ENCODE data around the gene HPCAL1. TPM values are rescaled to one million over a fixed set of nuclear protein-coding genes. Genes with fewer than 3 reads are reported as not detected.

The HPCAL1 gene
- total RNA-seq, 2 experiments from 2014 or later = 85.0 to 85.7 TPM

DNA sequence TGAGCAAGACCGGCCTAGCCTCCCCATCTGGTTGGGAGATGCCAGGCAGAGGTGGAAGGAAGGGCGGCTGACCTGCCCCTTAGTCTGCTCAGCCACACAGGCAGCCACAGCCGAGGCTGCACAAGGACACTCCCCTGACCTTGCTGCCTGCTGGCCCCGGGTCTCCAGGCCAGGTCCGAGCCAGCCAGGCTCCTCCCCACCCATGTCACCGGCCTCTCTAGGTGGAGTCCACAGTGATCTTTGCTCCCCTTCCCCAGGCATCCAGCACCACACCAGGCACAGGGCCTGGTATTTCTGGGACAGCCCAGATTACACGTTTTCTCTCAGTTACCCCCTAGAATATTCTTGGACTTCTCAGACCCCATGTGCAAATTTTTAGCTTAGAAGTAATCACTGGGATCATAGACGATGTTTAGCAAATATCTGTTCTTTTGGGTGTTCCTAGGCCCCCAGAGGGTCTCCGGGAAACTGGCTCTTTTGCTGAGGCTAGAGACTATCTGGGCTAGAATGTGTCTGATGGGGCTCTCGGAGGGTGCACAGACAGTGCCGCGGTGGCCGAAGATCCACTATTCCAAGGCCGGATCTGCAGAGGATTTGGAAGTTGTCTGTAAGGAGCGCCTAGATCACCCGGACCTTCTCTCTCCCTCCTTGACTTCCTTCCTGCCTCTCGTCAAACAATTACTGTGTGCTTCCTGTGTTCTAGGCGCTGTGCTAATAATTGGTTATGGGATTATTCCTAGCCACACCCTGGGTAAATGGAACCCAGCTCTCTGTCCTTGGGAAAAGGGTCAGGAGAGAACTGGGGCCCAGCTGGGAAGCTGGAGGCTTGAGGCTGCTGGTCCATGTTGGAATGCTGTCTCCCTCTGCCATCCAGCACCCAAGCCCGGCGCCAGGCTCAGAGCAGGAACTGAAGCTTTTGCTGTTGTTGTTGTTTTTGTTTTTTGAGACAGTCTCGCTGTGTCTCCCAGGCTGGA lies 98.6 kb downstream of the HPCAL1 start:
- ChIA-PET POLR2A (no interaction called here), CTCF (no interaction called here)

DNA sequence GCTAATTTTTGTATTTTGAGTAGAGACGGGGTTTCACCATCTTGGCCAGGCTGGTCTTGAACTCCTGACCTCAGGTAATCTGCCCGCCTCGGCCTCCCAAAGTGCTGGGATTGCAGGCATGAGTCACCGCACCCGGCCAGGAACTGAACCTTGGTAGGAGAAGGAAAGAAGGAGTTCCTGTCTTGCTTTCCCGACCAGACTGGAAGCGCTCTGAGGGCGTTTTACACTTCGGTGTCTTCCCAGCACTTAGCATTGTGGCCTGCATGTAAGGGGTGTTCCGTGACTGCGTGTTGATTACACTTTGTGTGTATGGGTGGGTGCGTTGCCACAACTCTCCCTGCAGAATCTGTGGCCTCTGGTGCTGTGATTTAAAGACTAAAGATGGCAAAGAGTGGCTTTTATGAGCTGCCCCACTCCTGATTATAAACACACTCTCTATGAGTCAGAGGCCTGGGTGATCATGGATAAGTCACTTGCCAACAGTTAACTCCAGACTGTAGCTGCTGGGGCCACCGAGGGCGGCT lies 99.4 kb downstream of the HPCAL1 start:
- CTCF ChIA-PET = no interaction called here
- POLR2A ChIA-PET = interaction anchor here (0.5 kb wide), 1 partner anchor 8 kb away, joined by 4 read pairs; no protein-coding TSS in a partner anchor

DNA sequence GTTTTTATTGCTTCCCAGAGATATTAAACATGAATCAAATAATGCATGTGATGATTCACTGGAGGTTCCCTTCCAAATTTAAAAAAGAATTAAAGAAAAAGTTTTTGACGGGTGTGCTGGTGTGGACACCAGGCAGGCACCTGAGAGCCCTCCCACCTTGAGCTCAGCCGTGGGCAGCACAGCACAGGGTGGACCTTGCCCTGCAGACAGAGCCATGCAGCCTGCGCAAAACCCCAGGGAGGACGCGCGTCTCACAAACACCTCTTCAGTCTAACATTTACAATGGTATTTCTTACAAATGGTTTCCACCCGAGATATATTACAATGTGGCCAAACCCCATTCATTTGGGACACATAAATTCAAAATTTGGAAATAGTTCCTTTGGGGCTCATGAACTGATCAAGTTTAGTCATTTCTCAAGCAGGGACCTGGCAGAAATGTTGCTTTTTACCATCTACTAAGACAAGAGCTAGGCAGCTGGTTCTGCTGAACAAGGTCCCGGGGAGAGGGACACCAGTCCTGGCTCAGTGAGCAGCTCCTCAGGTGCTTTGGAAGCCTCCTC lies 100.0 kb downstream of the HPCAL1 start:
- POLR2A ChIA-PET = no interaction called here
- CTCF ChIA-PET = no interaction called here

DNA sequence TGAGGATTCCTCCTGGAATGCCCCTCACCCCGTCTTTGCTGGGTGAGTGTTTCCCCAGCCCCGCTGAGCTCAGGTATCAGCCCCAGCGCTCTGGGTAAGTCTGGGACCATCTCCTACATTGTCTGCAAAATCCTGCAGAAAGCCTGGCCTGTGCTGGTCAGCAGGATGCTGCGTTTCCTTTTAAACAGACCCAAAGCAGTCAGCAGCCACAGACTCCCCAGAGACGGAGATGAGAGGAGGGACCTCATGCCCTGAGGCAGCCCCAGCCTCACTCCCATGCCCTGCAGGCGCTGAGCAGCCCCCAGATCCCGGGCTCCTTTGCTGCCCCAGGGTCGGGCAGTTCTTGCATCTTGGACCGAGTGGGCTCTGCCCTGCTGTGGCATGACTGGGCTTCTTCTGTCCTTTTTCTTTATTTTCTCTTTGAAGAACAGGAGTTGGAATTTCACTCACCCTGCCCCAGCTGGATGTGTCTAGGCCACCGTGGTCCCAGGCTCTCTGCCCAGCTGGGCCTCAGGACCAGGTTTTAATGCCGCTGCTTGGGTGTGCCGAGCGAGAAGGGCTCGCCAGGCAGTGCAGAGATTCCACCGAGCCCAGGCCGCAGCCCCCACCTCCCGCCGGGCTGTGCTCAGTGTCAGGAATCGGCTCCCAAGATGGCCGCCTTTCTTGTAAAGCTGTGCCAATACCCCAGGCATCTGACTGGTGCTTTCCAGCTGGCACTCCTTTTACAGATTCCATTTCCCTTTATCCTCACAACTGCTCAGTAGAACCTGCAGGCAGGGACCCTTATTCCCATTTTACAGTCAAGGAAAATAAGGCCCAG lies 101.8 kb downstream of the HPCAL1 start:
- ChIA-PET CTCF (no interaction called here), POLR2A (no interaction called here)

DNA sequence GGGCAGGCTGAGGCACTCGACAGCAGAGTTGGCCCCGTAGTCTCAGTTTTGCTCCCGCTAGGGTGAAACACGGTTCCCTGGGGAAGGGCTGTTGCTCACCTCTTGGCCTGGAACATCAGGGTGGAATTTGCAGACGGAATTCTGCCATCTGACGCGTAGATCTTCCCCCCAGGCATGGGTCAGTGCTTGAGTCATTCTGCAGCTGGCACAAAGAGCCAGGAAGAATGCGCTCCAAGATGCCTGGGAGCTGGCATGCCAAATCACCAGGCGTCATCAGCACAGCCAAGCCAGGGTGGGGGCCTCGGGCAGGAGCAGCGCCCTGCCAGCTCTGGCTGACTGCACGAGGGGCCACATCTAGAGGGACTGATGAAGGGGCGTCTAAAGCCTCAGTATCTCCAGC lies 102.7 kb downstream of the HPCAL1 start:
- CTCF ChIA-PET = interaction anchor here (1.0 to 1.2 kb wide), 2 partner anchors 74 to 333 kb away, joined by 3 read pairs; no protein-coding TSS in a partner anchor
- POLR2A ChIA-PET = no interaction called here

DNA sequence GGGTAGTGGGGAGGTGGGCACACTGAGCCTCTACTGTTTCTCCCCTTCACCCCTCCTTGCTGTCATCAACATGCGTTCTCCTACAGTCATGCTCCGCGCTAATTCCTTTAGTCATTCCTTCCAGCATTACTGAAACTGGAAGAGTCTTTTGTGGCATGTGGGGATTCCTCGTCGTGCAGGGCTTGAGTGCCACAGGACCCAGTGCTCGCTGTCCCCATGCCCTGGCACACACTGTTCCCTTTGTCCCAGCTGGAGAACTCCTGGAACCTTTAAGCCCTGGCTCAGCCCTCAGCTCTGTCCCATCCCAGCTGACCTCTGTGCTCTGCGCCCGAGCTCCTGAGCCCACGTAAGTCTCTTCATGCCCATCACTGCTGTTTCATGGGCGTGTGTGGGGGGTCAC lies 103.3 kb downstream of the HPCAL1 start:
- POLR2A ChIA-PET = no interaction called here
- CTCF ChIA-PET = interaction anchor here (1.0 to 4.3 kb wide), 4 partner anchors 75 to 333 kb away, joined by 3 to 51 read pairs (median 6); partner anchors contain the start of gene HPCAL1

DNA sequence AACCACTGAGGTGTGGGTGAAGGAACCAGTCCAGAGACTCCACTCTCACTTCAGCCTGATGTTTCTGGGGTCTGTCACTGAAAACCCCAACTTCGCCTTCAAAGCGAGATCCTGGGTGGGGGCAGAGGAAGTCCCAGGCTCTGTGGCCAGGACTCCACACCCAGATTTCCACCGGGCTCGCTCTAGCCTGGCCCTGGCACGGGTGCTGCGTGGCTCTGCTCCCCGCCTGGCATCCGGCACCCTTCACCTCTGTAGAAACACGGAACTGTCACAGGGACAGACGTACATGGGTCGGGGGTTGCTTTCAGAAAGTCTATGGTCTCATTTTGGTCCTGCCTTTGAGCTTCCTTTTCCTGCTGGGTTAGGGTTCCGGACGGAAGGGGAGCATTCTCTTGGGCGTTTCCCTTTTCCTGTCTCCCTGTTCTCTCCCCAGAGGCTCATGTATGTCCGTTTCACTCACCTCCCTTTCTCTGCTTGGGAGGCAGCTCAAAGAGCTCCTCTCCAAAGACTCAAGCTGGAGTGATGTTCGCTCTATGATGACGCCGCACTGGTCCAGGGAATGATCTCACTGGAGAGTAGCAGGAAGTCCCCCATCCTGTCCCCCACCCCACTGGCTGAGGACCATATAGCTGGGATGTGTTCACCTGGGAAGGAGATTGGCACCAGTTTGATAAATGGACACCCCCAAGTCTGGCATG lies 103.9 kb downstream of the HPCAL1 start:
- ChIA-PET CTCF (interaction anchor here (1.0 to 4.3 kb wide), 3 partner anchors 103 to 334 kb away, joined by 3 to 51 read pairs (median 8); partner anchors contain the start of gene HPCAL1), POLR2A (no interaction called here)

DNA sequence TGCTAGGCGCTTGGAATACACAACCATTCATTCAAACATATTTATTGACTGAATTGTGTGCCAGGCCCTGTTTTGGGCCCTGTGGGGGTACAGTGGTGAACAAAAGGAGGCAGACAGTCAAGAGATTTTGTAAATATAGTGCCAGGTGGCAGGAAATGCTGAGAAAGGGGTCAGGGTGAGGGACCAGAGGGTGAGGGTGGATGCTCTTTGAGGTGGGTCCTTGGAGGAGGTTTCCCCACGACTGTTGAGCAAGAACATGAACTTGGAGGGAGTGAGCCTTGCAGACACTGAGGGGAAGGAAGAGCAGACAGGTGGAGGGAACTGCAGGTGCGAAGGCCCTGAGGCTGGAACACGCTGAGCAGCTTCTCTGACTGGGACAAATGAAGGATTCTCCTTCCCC lies 104.7 kb downstream of the HPCAL1 start:
- POLR2A ChIA-PET = interaction anchor here (0.7 to 2.1 kb wide), 4 partner anchors 76 to 564 kb away, joined by 3 to 6 read pairs (median 5); partner anchors contain the start of gene TAF1B
- CTCF ChIA-PET = interaction anchor here (1.0 to 4.3 kb wide), 9 partner anchors 15 to 282 kb away, joined by 3 to 51 read pairs (median 12); partner anchors contain the start of gene HPCAL1

DNA sequence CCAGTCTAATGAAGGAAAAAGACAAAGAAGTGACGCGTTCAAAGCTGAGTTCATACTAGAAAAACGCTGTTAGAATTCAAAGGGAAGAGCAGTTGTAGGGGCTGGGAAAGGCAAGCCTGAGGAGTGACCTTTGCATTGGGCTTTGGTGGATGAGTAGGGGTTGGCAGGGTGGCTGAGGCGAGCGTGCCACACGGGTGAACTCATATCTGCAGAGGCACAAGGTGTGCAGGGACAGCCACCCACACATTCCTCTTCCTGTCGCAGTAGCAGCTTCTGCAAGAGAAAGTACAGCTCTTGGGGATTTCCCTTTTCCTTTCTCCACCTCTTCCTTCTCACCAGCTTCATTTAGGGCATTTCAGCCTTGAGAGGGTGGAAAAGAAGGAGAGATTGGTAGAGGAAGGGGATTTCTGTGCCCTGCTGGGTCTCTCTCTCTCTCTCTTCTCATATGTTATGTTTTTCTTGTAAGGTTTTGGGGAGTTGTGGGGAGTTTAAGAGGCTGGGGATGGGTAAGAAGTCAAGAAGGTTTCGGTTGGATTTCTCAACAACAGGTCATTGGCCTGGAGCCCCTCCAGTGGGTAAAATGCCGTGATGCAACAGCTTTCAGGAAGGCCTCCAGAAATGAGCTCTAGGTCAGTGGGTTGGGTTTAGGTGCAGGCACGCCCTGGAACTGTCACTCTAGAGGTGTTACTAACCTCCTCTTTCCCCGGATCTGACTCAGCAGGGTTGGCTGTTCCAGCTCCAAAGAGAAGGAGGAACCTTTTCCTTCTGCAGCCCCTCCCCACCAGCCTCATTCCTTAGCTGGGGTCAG lies 105.3 kb downstream of the HPCAL1 start:
- ChIA-PET POLR2A (interaction anchor here (0.6 to 2.1 kb wide), 9 partner anchors 25 to 565 kb away, joined by 3 to 6 read pairs (median 3); partner anchors contain the start of genes ODC1 and TAF1B), CTCF (interaction anchor here (0.6 to 4.3 kb wide), 26 partner anchors 9 to 336 kb away, joined by 3 to 51 read pairs (median 8); partner anchors contain the start of gene HPCAL1)

DNA sequence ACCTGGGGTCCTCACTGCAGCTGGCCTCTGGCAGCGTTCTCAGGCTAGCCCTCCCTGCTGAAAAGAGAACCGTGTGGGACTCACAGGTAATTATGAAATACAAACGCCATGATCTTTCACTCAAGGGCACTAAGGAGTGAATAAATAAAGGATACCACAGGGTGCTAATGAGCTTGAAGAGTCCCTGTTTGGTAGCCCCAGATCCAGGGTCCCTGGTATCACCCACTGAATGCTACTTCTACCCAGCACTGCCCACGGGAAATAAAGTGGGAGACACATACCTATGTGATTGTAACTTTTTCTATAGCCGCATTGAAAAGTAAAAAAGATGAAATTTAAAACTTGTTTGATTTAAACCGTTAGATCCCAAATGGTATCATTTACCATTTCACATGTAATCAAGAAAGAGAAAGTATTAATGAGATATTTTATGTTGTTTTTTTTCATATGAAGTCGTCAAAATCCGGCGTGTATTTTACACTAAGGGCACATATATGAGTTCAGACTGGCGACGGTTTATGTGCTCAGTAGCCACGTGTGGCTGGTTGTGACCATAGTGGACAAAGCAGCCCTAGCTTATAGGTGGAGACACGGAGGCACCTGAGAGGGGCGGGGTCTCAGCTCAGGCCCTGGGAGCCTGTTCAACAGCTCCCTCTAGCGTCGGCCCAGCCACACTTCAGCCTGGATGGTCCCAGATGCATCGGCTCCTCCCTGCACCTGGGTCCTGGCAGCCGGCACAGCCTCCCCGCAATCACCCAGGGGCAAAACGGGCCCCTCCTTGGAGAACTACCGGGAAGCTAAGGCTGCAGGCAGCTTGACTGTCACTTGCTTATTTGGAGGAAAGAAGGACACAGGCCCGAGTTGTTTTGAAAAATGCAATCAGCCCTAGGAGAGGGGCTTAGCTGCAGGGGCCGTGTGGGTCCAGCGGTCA lies 106.2 kb downstream of the HPCAL1 start:
- POLR2A ChIA-PET = interaction anchor here (0.7 to 2.1 kb wide), 6 partner anchors 24 to 108 kb away, joined by 3 to 6 read pairs (median 4); partner anchors contain the start of gene ODC1
- CTCF ChIA-PET = interaction anchor here (0.6 to 4.3 kb wide), 43 partner anchors 8 to 362 kb away, joined by 3 to 51 read pairs (median 4); partner anchors contain the start of genes HPCAL1 and ODC1

DNA sequence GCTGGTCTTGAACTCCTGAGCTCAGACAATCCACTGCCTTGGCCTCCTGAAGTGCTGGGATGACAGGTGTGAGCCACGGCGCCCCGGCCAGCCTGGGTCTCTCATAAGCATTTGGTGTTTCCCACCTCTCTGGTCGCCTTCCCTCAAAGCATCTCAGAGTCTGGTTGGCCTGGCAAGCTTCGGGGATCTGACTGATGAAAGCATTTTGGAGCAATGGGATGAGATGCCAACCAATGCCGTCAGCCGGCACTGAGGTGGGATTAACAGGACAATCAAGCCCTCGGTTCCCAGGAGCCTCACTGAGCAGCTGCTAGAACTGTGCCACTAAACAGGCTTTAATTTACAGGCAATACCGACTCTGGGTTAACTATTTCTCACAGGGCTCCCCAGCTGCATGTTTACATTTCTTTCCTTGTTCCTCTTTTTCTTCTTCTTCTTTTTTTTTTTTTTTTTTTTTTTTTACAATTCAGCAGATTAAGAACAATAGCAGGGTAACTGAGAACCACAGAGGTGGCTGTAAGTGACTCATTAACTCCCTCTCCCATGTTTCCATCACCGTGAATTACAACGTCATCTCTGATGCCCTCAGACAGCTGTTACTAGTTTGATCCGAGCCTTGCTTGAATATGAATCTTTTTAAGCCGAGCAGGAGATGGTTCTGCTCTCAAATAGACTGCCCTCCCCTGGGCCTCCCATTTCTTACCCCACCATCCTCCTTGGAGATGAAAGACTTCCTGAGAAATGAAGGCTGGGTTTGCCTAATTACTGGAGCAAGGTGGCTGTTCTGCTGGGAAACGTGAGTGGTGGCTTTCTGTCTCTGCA lies 107.5 kb downstream of the HPCAL1 start:
- POLR2A ChIA-PET = no interaction called here

DNA sequence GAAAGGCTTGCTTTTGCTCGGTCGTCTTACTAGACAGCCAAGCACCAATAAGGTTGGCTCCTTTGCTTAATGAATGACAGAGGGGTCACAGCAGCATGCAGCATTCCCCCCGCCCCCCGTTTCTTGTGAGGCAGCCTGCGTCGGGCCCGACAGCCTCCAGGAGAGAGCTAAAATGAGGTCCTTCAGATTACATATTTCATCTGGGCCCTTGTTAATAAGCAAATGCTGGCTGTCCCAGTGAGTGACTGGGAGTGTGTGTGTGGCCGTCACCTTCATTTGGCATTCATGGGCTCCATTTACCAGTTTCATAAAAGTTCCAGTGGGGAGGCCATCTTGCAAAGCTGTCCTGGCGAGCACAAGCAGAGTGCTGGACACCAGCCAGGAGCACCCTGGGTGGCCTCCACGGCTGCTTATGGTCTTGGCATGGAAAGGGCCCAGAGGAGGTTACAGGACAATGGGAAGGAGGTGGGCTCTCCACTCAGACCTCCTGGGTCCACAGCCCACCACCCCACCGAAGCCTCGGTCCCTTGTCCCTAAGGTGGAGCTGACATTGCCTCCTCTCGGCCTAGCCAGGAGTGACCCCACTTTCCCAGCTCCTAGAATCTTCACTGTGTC lies 108.2 kb downstream of the HPCAL1 start:
- ChIA-PET POLR2A (interaction anchor here (0.5 kb wide), 1 partner anchor 177 kb away, joined by 6 read pairs; no protein-coding TSS in a partner anchor), CTCF (interaction anchor here (0.9 to 3.5 kb wide), 7 partner anchors 11 to 140 kb away, joined by 3 to 33 read pairs (median 6); no protein-coding TSS in a partner anchor)

More for the DNA sequence above, 107.5 kb downstream of the HPCAL1 start:
- CTCF ChIA-PET = interaction anchor here (0.6 to 4.3 kb wide), 25 partner anchors 9 to 704 kb away, joined by 3 to 51 read pairs (median 6); partner anchors contain the start of gene HPCAL1

DNA sequence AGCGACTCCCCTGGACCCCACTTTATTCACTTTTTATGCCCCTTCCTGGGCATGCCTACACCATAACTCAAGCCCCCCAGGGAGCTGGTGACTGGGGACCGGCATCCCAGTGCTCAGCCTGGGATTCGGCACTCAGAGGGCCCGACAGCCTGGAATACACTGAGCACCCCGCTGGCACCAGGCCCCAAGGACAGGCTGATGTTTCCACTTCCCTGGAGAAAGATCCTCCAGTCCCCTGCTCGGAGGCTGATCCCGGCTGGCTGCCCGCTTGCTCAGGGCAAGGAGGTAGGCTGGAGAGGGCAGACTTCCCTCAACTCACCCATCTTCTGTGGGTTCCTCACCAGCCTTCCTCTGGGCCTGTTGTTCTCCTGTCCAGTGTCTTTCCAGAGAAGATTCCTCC lies 108.9 kb downstream of the HPCAL1 start:
- ChIA-PET POLR2A (no interaction called here), CTCF (interaction anchor here (0.9 to 2.0 kb wide), 4 partner anchors 11 to 134 kb away, joined by 3 to 6 read pairs (median 4); no protein-coding TSS in a partner anchor)

DNA sequence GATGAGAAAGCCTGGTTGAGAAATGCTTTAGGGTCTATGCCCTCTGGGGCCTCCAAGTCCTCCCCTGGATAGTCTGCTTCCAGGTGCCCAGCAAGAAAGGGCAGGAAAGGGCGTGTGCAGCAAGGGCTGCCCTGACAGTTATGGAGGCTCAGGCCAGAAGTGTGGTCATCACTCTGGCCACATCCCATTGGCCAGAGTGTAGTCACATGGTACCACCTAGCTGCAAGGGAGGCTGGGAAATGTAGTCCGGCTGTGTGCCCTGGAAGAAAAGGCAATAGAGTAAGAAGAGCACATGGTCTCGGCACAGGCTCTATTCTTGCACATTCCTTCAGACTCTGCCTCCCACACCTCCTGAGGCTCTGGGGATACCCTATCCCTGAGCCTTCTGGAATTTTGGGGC lies 109.7 kb downstream of the HPCAL1 start:
- POLR2A ChIA-PET = no interaction called here
- CTCF ChIA-PET = interaction anchor here (0.9 to 2.0 kb wide), 2 partner anchors 23 to 114 kb away, joined by 3 to 6 read pairs; no protein-coding TSS in a partner anchor

DNA sequence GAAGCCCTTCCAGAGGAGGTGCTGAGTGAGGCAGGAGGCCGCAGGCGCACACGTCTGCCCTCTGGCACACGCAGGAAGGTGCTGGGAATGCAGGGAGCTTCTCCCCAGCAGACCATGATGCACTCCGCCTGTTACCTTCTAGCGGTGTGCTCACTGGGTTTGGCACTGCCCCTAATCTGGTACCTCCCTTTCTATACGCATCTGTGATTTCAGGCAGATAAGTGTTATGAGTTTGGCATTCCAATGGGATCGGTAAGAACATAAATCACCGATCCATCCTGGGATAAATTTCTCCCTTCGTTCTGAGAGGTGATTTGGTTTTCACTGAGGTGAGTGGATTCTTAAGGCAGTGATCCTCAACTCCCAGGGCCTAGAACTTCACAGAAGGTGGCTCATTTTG lies 110.8 kb downstream of the HPCAL1 start:
- POLR2A ChIA-PET = interaction anchor here (0.6 kb wide), 1 partner anchor 34 kb away, joined by 4 read pairs; no protein-coding TSS in a partner anchor
- CTCF ChIA-PET = no interaction called here

All from activated CD8-positive, alpha-beta memory T cell treated with anti-CD3 and anti-CD28 coated beads for 36 hours (primary cell).